Measurements from ENCODE around the gene CCDC27. TPM values are rescaled to one million over a fixed set of nuclear protein-coding genes. Genes with fewer than 3 reads are reported as not detected.

The CCDC27 gene
- total RNA-seq, 1 donor from 2014 or later, result not detected

- Mint-ChIP-seq H3K9me3 (ENCODE audit: low read depth) (no peaks in the 10 kb centered on the region), H3K27ac (no peak overlapping the region), H3K4me1 (ENCODE audit: low read depth) (peaks cover 1% of the 10 kb centered on the region), H3K36me3 (ENCODE audit: insufficient read depth) (no peaks in the 10 kb centered on the region), H3K4me3 (ENCODE audit: low read depth) (no peak overlapping the region), H3K27me3 (peaks cover 17% of the 10 kb centered on the region)
- TF ChIP-seq CTCF (IDR thresholded peaks at IDR 0.05; ENCODE audit: unreplicated experiment), result no peak
- no peak for DNase-seq (ENCODE audit: low spot score, unreplicated experiment)
Measured at GRCh38 chr1:3714284-3714741, 37.9 kb upstream of the CCDC27 start.

- Mint-ChIP-seq H3K27ac (no peak overlapping the region), H3K4me1 (ENCODE audit: low read depth) (no peaks in the 10 kb centered on the region), H3K27me3 (peaks cover 22% of the 10 kb centered on the region), H3K36me3 (ENCODE audit: insufficient read depth) (no peaks in the 10 kb centered on the region), H3K4me3 (ENCODE audit: low read depth) (no peak overlapping the region), H3K9me3 (ENCODE audit: low read depth) (no peaks in the 10 kb centered on the region)
- DNase-seq (ENCODE audit: low spot score, unreplicated experiment), result no peak
- TF ChIP-seq CTCF (IDR thresholded peaks at IDR 0.05; ENCODE audit: unreplicated experiment), result no peak
Measured at GRCh38 chr1:3714814-3715213, 37.4 kb upstream of the CCDC27 start.

GRCh38 chr1:3716351-3716750 lies 35.9 kb upstream of the CCDC27 start:
- no peak for DNase-seq (ENCODE audit: low spot score, unreplicated experiment)
- Mint-ChIP-seq H3K36me3 (ENCODE audit: insufficient read depth) (no peaks in the 10 kb centered on the region), H3K27me3 (peaks cover 25% of the 10 kb centered on the region), H3K4me3 (ENCODE audit: low read depth) (no peak overlapping the region), H3K4me1 (ENCODE audit: low read depth) (no peaks in the 10 kb centered on the region), H3K27ac (no peak overlapping the region), H3K9me3 (ENCODE audit: low read depth) (no peaks in the 10 kb centered on the region)
- TF ChIP-seq CTCF (IDR thresholded peaks at IDR 0.05; ENCODE audit: unreplicated experiment), result no peak

- TF ChIP-seq CTCF (IDR thresholded peaks at IDR 0.05; ENCODE audit: unreplicated experiment), result no peak
- Mint-ChIP-seq H3K4me3 (ENCODE audit: low read depth) (no peak overlapping the region), H3K27me3 (peaks cover 26% of the 10 kb centered on the region), H3K9me3 (ENCODE audit: low read depth) (no peaks in the 10 kb centered on the region), H3K36me3 (ENCODE audit: insufficient read depth) (no peaks in the 10 kb centered on the region), H3K27ac (no peak overlapping the region), H3K4me1 (ENCODE audit: low read depth) (no peaks in the 10 kb centered on the region)
- no peak for DNase-seq (ENCODE audit: low spot score, unreplicated experiment)
Measured at GRCh38 chr1:3717041-3717714, 35.1 kb upstream of the CCDC27 start.

GRCh38 chr1:3717715-3718601 lies 34.3 kb upstream of the CCDC27 start:
- Mint-ChIP-seq H3K36me3 (ENCODE audit: insufficient read depth) (no peaks in the 10 kb centered on the region), H3K4me3 (ENCODE audit: low read depth) (no peak overlapping the region), H3K27ac (no peak overlapping the region), H3K9me3 (ENCODE audit: low read depth) (no peaks in the 10 kb centered on the region), H3K27me3 (peaks cover 24% of the 10 kb centered on the region), H3K4me1 (ENCODE audit: low read depth) (no peaks in the 10 kb centered on the region)
- DNase-seq (ENCODE audit: low spot score, unreplicated experiment), result peak; percentile 53
- TF ChIP-seq CTCF (IDR thresholded peaks at IDR 0.05; ENCODE audit: unreplicated experiment), result no peak

All from progenitor cell of endocrine pancreas (in vitro differentiated cells).